ENCODE measurements around the gene WDR18. TPM values are rescaled to one million over a fixed set of nuclear protein-coding genes. Genes with fewer than 3 reads are reported as not detected.

The WDR18 gene
- total RNA-seq, 1 experiment from 2014 or later = 96.8 TPM

DNA sequence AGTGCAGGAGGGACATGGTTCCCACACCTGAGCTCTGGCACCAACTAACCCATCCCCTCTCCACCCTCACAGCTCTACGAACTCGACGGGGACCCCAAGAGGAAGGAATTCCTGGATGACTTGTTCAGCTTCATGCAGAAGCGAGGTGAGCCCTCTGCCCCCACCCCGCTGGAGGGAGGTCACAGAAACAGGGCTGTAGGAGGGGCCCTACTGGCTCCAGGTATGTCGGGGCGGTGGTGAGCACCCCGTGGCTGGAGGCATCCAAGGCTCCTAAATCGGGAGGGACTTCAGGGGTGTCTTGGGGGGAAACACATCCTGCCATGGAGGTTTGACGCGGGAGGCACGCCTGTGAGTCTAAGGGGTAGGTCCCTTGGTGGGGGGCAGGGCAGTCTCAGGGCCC, 24.1 kb upstream of the WDR18 start:
- intact Hi-C loops (cut with micrococcal nuclease; ENCODE audit: unreplicated experiment) = no loop called here
- Mint-ChIP-seq H3K27me3 (ENCODE audit: insufficient read depth, unreplicated experiment) (no peaks in the 10 kb centered on the region), H3K4me3 (ENCODE audit: unreplicated experiment) (peak overlapping the region; percentile 25), H3K36me3 (ENCODE audit: insufficient read depth, unreplicated experiment) (peaks cover 96% of the 10 kb centered on the region), H3K9me3 (ENCODE audit: unreplicated experiment) (no peaks in the 10 kb centered on the region), H3K4me1 (ENCODE audit: low read depth, unreplicated experiment) (peaks cover 20% of the 10 kb centered on the region), H3K27ac (ENCODE audit: unreplicated experiment) (peak overlapping the region; percentile 78)
- Histone ChIP-seq H3K9me3 (no peaks in the 10 kb centered on the region), H3K27me3 (replicated peaks; ENCODE audit: control insufficient read depth, insufficient read depth, low read length) (no peaks in the 10 kb centered on the region), H3K36me3 (ENCODE audit: control insufficient read depth, insufficient read depth, low read length) (peaks cover 15% of the 10 kb centered on the region), H3K4me3 (ENCODE audit: low read depth, low read length) (peak overlapping the region; percentile 11; the same call in 1 of the 2 replicates), H3K4me1 (peaks cover 83% of the 10 kb centered on the region)
- BruUV-seq (replicated peaks) = no TSS peak
- CTCF ChIA-PET = interaction anchor here (0.6 to 1.0 kb wide), 3 partner anchors 11 to 37 kb away, joined by 3 to 4 read pairs (median 3); partner anchors contain the start of gene WDR18
- TF ChIP-seq, protein P1, sequence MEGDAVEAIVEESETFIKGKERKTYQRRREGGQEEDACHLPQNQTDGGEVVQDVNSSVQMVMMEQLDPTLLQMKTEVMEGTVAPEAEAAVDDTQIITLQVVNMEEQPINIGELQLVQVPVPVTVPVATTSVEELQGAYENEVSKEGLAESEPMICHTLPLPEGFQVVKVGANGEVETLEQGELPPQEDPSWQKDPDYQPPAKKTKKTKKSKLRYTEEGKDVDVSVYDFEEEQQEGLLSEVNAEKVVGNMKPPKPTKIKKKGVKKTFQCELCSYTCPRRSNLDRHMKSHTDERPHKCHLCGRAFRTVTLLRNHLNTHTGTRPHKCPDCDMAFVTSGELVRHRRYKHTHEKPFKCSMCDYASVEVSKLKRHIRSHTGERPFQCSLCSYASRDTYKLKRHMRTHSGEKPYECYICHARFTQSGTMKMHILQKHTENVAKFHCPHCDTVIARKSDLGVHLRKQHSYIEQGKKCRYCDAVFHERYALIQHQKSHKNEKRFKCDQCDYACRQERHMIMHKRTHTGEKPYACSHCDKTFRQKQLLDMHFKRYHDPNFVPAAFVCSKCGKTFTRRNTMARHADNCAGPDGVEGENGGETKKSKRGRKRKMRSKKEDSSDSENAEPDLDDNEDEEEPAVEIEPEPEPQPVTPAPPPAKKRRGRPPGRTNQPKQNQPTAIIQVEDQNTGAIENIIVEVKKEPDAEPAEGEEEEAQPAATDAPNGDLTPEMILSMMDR (IDR thresholded peaks at IDR 0.05; ENCODE audit: insufficient read depth in 1 of 2, low read depth in 1 of 2, low read length in 1 of 2, severe bottlenecking in 1 of 2, unreplicated experiment in 1 of 2) = peak; percentile 22 to 29
- DNase-seq = peak; percentile 75 to 83
- POLR2A ChIA-PET = no interaction called here

DNA sequence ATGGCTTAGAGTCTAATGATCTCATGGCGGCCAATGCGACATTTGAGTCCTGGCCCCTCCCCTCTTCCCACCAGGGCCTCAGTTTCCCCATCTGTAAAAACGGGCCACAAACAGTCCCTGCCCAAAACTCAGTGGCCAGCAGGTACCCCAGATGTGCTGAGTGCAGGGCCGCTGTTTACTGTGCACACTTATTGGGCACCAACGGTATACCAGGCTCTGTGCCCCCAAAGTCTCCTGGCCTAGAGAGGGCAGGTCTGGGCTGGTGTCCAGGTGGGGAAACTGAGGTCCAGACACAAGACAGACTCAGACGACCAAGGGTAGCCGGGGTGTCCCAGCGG, 23.6 kb upstream of the WDR18 start:
- no TSS peak for BruUV-seq (replicated peaks)
- peak overlapping the region; percentile 78 for H3K27ac Mint-ChIP-seq (ENCODE audit: unreplicated experiment)
- no peak for DNase-seq
- no peaks in the 10 kb centered on the region for H3K27me3 ChIP-seq (replicated peaks; ENCODE audit: control insufficient read depth, insufficient read depth, low read length)
- no peaks in the 10 kb centered on the region for H3K9me3 Mint-ChIP-seq (ENCODE audit: unreplicated experiment)
- peak overlapping the region; percentile 25 for H3K4me3 Mint-ChIP-seq (ENCODE audit: unreplicated experiment)
- H3K4me3 ChIP-seq (ENCODE audit: low read depth, low read length) = peak overlapping the region; percentile 14; the same call in 1 of the 2 replicates
- ChIA-PET CTCF (interaction anchor here (1.0 kb wide), 1 partner anchor 37 kb away, joined by 3 read pairs; no protein-coding TSS in a partner anchor), POLR2A (no interaction called here)
- peaks cover 20% of the 10 kb centered on the region for H3K4me1 Mint-ChIP-seq (ENCODE audit: low read depth, unreplicated experiment)
- no peaks in the 10 kb centered on the region for H3K9me3 ChIP-seq
- TF ChIP-seq, protein P1 (IDR thresholded peaks at IDR 0.05; ENCODE audit: insufficient read depth in 1 of 2, low read depth in 1 of 2, low read length in 1 of 2, severe bottlenecking in 1 of 2, unreplicated experiment in 1 of 2) = no peak
- H3K4me1 ChIP-seq = peaks cover 77% of the 10 kb centered on the region
- peaks cover 18% of the 10 kb centered on the region for H3K36me3 ChIP-seq (ENCODE audit: control insufficient read depth, insufficient read depth, low read length)
- intact Hi-C loops (cut with micrococcal nuclease; ENCODE audit: unreplicated experiment) = no loop called here
- peaks cover 96% of the 10 kb centered on the region for H3K36me3 Mint-ChIP-seq (ENCODE audit: insufficient read depth, unreplicated experiment)
- no peaks in the 10 kb centered on the region for H3K27me3 Mint-ChIP-seq (ENCODE audit: insufficient read depth, unreplicated experiment)

DNA sequence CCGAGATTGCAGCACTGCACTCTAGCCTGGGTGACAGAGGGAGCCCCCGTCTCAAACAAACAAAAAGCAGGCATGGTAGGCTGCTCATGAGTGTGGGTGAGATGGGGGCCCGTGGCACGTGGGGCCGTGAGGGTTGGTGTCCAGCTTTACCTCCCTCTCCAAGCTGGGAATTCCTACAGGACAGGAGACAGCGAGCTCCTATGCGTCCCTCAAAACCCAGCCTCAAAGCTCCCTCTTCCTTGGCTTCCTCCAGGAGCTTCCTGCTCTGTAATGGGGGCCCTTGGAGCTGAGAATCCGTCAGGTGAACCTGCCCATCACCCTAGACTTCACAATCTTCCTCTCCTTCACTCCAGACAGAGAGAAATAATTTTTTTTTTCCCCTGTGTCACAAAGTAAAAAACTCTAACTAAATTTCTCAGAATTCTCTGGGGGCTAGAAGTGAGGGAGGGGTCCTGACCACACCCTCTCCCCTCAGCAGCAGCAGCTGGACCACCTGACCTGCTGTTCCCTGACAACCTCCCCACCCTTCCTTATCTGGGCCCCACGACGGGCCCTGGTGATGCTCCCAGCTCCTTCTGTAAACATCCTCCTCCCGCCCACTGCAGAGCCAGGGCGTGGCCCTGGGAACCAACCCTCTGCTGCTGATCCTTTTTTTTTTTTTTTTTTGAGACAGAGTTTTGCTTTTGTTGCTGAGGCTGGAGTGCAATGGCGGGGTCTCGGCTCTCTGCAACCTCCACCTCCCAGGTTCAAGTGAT, 22.1 kb upstream of the WDR18 start:
- ChIA-PET POLR2A (interaction anchor here (0.9 kb wide), 1 partner anchor 10 kb away, joined by 3 read pairs; no protein-coding TSS in a partner anchor), CTCF (interaction anchor here (0.6 to 1.0 kb wide), 2 partner anchors 22 to 297 kb away, joined by 4 to 5 read pairs; partner anchors contain the start of gene WDR18)
- H3K9me3 Mint-ChIP-seq (ENCODE audit: unreplicated experiment) = no peaks in the 10 kb centered on the region
- no TSS peak for BruUV-seq (replicated peaks)
- peaks cover 20% of the 10 kb centered on the region for H3K4me1 Mint-ChIP-seq (ENCODE audit: low read depth, unreplicated experiment)
- Histone ChIP-seq H3K9me3 (no peaks in the 10 kb centered on the region), H3K4me3 (ENCODE audit: low read depth, low read length) (no peak overlapping the region), H3K36me3 (ENCODE audit: control insufficient read depth, insufficient read depth, low read length) (peaks cover 22% of the 10 kb centered on the region), H3K27me3 (replicated peaks; ENCODE audit: control insufficient read depth, insufficient read depth, low read length) (no peaks in the 10 kb centered on the region), H3K4me1 (peaks cover 63% of the 10 kb centered on the region)
- H3K36me3 Mint-ChIP-seq (ENCODE audit: insufficient read depth, unreplicated experiment) = peaks cover 96% of the 10 kb centered on the region
- no peaks in the 10 kb centered on the region for H3K27me3 Mint-ChIP-seq (ENCODE audit: insufficient read depth, unreplicated experiment)
- H3K4me3 Mint-ChIP-seq (ENCODE audit: unreplicated experiment) = peak overlapping the region; percentile 65
- TF ChIP-seq, protein P1 (IDR thresholded peaks at IDR 0.05; ENCODE audit: insufficient read depth in 1 of 2, low read depth in 1 of 2, low read length in 1 of 2, severe bottlenecking in 1 of 2, unreplicated experiment in 1 of 2) = no peak
- H3K27ac Mint-ChIP-seq (ENCODE audit: unreplicated experiment) = peak overlapping the region; percentile 90
- peak; percentile 65 to 82 for DNase-seq
- intact Hi-C loops (cut with micrococcal nuclease; ENCODE audit: unreplicated experiment) = no loop called here
